Right atrium auricular region (tissue), 2 donors: ENCODE results near the gene BEST1. TPM values are rescaled to one million over a fixed set of nuclear protein-coding genes. Genes with fewer than 3 reads are reported as not detected.

Experiments used
- DNase-seq: peaks from one replicate; pipeline ENCODE4 v3.0.0-alpha.2; 2019; ENCODE audit warnings: low spot score
- H3K27ac ChIP-seq, 2 donors: fragments of 200-600 bp; sonication (generic); 1 replicate in 1 of 2; 2 replicates in 1 of 2; pipeline ENCODE4 v1.5.1; 2016 to 2019
- H3K27me3 ChIP-seq, 2 donors: fragments of 200-600 bp; sonication (generic); one replicate each; pipeline versions ENCODE4 v1.5.1 to v1.6.0; 2017 to 2019
- H3K36me3 ChIP-seq: fragments of 200-600 bp; sonication (generic); one replicate; pipeline ENCODE4 v1.5.1; 2016
- H3K4me1 ChIP-seq, 2 donors: fragments of 200-600 bp; sonication (generic); one replicate each; pipeline versions ENCODE4 v1.5.1 to v1.6.0; 2017 to 2019
- H3K4me3 ChIP-seq, 2 donors: fragments of 200-600 bp; sonication (generic); 1 replicate in 1 of 2; 2 replicates in 1 of 2; pipeline ENCODE4 v1.5.1; 2017 to 2019; ENCODE audit warnings: mild to moderate bottlenecking in 1 of 2, moderate library complexity in 1 of 2
- H3K9me3 ChIP-seq, 2 donors: fragments of 200-600 bp; sonication (generic); one replicate each; pipeline ENCODE4 v1.5.1; 2019
- CTCF ChIP-seq, 2 donors: fragments of 200-600 bp; sonication (generic); IDR thresholded peaks; one replicate each; pipeline ENCODE4 v1.5.1; 2019; ENCODE audit warnings: antibody characterized with exemption in 2 of 2
- total RNA-seq, 2 donors: library from RNA; depleted of rRNA; stranded (reverse); fragments of >200 nt; gene quantifications; one replicate each; pipeline ENCODE4 v1.1.0, GENCODE V29; 2016

BEST1 gene
- total RNA-seq, 2 donors from 2014 or later, result 1.3 to 4.7 TPM

- no peak overlapping the region for H3K4me3 ChIP-seq
- no peaks in the 10 kb centered on the region for H3K27me3 ChIP-seq
- no peaks in the 10 kb centered on the region for H3K9me3 ChIP-seq
- peak overlapping the region; percentile 74 to 87 for H3K27ac ChIP-seq
- peaks cover 0 to 43% of the 10 kb centered on the region in 2 donors for H3K4me1 ChIP-seq
- DNase-seq, result peak; percentile 90
- no peaks in the 10 kb centered on the region for H3K36me3 ChIP-seq
- TF ChIP-seq CTCF (IDR thresholded peaks at IDR 0.05), result no peak
Observed at GRCh38 chr11:61923166-61924063, 26.7 kb upstream of the BEST1 start.

- H3K27me3 ChIP-seq, result no peaks in the 10 kb centered on the region
- H3K27ac ChIP-seq, result peak overlapping the region; percentile 74 to 87
- peaks cover 0 to 37% of the 10 kb centered on the region in 2 donors for H3K4me1 ChIP-seq
Observed at GRCh38 chr11:61924064-61924455, 26.1 kb upstream of the BEST1 start.

GRCh38 chr11:61925736-61926135 is 24.4 kb upstream of the BEST1 start:
- Histone ChIP-seq H3K4me3 (no peak overlapping the region), H3K9me3 (no peaks in the 10 kb centered on the region), H3K4me1 (peaks cover 0 to 25% of the 10 kb centered on the region in 2 donors), H3K27ac (no peak overlapping the region), H3K36me3 (no peaks in the 10 kb centered on the region), H3K27me3 (no peaks in the 10 kb centered on the region)
- TF ChIP-seq CTCF (IDR thresholded peaks at IDR 0.05), result no peak
- DNase-seq, result no peak

More at GRCh38 chr11:61924064-61924455, 26.1 kb upstream of the BEST1 start:
- Histone ChIP-seq H3K9me3 (no peaks in the 10 kb centered on the region), H3K36me3 (no peaks in the 10 kb centered on the region), H3K4me3 (no peak overlapping the region)
- no peak for TF ChIP-seq CTCF (IDR thresholded peaks at IDR 0.05)
- DNase-seq, result no peak

- no peak for TF ChIP-seq CTCF (IDR thresholded peaks at IDR 0.05)
- Histone ChIP-seq H3K9me3 (no peaks in the 10 kb centered on the region), H3K27me3 (no peaks in the 10 kb centered on the region), H3K36me3 (no peaks in the 10 kb centered on the region), H3K27ac (no peak overlapping the region), H3K4me3 (no peak overlapping the region), H3K4me1 (peaks cover 0 to 25% of the 10 kb centered on the region in 2 donors)
- DNase-seq, result no peak
Observed at GRCh38 chr11:61926235-61926634, 23.9 kb upstream of the BEST1 start.

GRCh38 chr11:61927501-61927900 is 22.6 kb upstream of the BEST1 start:
- no peak overlapping the region for H3K4me3 ChIP-seq
- no peak for TF ChIP-seq CTCF (IDR thresholded peaks at IDR 0.05)
- H3K27ac ChIP-seq, result no peak overlapping the region
- H3K36me3 ChIP-seq, result no peaks in the 10 kb centered on the region
- peaks cover 0 to 20% of the 10 kb centered on the region in 2 donors for H3K4me1 ChIP-seq
- no peaks in the 10 kb centered on the region for H3K27me3 ChIP-seq
- H3K9me3 ChIP-seq, result no peaks in the 10 kb centered on the region
- DNase-seq, result peak; percentile 30
